Keratinocyte (primary cell): ENCODE results near the gene COG6.
A peak's percentile ranks its signal among the peaks of the same experiment; 100 is the strongest.

ENCODE experiments used
- CTCF ChIP-seq, 3 experiments: IDR thresholded peaks in 1 of 3; conservative IDR thresholded peaks in 1 of 3; optimal IDR thresholded peaks in 1 of 3; 2 replicates in 2 of 3; 3 replicates in 1 of 3; pipeline versions ENCODE3 to v1.5.1; 2011; ENCODE audit warnings: low read length in 3 of 3, mild to moderate bottlenecking in 3 of 3, moderate library complexity in 2 of 3, control low read depth in 1 of 3, inconsistent platforms in 1 of 3; ENCODE audit not compliant: insufficient read depth in 2 of 3; ENCODE audit errors: extremely low read depth in 1 of 3
- EZH2 ChIP-seq: IDR thresholded peaks from one replicate; pipeline ENCODE4 v1.6.1; 2012; ENCODE audit warnings: inconsistent platforms, mild to moderate bottlenecking, low read length, moderate library complexity

- TF ChIP-seq CTCF (optimal IDR thresholded peaks at IDR 0.05 in 1 of 3, IDR thresholded peaks at IDR 0.05 in 1 of 3, conservative IDR thresholded peaks at IDR 0.05 in 1 of 3; ENCODE audit: extremely low read depth in 1 of 3, insufficient read depth in 2 of 3, low read length in 3 of 3) (peak in 1 of 3 experiments; percentile 10), EZH2 (no peak)
Measured at GRCh38 chr13:39655569-39656324, at the start of gene COG6.
